NOMO-1 treated with DMSO at 0.1 percent for 48 hours (cell line): Measurements from ENCODE around the gene REN.

Source experiments
- DNase-seq: peaks from one replicate; lab custom pipeline; 2025; ENCODE audit not compliant: unreplicated experiment; lab: John Stamatoyannopoulos, UW

REN gene

DNA sequence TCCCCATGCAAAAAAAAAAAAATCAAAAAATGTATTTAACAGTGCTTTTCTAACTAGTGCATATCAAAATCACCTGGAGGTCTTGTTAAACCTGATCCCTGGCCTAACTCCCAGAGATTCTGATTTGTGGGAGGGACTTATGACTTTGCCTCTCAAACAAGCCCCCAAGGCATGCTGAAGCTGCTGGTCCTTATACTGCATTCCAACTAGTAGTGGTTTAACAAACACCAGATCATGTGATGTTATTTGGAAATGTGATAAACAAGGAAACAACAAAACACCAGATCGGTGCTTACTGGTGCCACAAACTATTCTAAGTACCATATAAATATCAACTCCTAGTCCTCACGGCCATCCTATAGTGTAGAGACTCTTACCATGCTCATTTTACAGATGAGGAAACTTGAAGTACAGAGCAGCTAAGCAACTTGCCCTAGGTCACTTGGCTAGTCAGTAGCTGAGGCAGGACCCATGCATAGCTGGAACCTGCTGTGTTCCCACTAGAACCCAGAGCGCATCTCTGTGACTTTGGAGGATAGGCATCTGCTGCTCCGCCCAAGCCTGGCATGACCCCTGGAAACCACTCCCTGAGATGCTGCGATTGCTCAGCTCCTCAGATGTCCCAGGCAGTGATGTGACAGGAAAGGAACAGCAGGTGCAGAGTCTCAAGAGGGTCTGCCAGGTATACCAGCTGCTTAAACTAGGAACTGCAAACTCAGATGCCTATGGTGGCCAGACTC lies 55.1 kb downstream of the REN start:
- no peak for DNase-seq

DNA sequence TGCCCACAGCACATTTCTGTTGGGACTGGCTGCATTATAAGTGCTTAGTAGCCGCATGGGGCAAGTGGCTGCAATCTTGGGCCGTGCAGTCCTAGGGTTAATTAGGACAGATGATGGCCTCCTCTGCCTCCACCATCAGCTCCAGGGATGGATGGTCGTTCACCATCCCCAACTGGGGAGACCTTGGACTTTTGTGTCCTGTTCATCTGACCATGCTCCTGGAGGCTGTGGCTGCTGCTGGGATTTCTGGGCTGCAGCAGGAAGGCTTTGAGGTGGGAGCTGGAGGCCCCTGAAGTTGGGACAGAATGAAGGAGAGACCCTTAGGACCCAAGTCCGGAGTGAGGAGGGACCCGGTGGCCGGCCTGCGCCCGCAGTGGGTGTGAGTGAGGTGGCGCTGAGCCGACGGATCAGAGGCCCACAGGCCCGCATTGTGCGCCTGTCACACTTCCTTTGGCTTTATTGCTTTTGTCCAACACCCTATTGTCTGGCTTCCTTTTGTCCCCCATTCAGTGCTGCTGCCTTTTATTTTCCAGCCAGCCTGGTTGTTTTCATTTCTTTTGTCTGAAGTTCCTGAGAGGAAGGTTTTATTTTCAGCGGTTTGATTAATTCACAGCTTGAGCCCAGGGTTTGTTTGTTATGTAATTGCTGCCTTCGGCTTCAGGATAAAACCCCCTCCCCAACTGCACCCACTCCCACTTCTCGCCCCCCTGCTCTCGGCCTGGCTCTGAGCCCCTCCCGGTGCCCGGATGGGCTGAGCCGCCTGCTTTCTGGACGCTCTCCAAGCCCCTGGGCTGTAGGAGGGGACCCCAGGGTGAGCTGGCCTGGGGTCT lies 57.6 kb downstream of the REN start:
- no peak for DNase-seq

DNA sequence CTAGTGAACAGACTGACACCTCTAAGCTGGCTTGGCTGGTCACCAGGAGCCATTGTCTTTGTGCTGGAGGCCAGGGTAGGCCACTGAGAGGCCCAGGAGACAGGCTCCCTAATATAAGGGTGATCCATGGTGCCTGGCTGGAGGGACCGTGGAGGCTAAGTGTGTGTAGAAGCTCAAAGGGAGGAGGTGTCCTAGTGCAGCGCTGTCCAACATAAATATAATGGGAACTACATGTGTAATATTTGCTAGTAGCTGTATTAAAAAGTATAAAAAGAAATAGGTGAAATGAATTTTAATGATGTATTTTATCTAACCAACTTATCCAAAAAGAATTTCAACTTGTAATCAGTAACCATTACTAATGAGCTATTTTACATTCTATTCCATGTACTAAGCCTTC lies 58.2 kb downstream of the REN start:
- no peak for DNase-seq

DNA sequence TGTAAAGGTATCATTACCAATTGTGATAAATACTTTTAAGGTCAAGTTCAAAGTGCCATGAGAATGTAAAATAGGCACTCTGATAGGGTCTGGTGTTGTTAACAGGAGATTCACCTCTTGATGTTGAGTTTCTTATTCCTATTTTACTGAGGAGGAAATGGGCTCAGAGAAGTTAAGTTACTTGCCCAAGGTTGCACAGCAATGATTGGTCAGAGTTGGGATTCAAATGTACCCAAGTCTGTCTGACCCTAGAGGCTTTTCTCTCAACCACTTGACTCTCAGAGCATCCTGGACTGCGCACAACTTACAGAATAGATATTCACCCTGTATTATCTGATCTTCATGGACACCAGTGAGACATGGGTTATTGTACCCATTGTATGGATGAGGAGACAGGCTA lies 59.3 kb downstream of the REN start:
- no peak for DNase-seq

DNA sequence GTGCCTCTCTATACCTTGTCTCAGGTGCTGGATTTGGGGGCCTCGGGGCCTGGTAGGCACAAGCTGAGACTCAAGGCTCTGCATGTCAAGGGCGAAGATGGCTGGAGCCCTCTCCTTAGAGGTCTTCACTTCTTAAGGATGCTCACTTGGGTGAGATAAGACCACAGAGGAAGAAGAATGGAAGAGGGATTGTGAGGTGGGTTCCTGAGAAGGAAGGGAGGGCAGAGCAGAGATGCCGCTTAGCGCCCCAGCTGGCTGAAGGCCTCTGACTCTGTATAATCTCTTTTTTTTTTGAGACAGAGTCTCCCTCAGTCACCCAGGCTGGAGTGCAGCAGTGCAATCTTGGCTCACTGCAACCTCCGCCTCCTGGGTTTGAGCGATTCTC lies 61.0 kb downstream of the REN start:
- DNase-seq: no peak
